Thymus (tissue), 11 donors: Measurements from ENCODE around the gene CTBP2. TPM values are rescaled to one million over a fixed set of nuclear protein-coding genes. Genes with fewer than 3 reads are reported as not detected.

Experiments used
- DNase-seq, 9 donors: peaks; one replicate each; pipeline ENCODE4 v3.0.0-alpha.2; 2013; ENCODE audit warnings: low spot score in 9 of 9, low read depth in 6 of 9, missing footprints in 1 of 9
- H3K27ac ChIP-seq, 2 donors: one replicate each; pipeline ENCODE4 v1.5.1; 2013; ENCODE audit warnings: control low read depth in 1 of 2, low read depth in 1 of 2, low read length in 1 of 2, mild to moderate bottlenecking in 1 of 2, moderate library complexity in 1 of 2
- H3K27me3 ChIP-seq, 2 donors: one replicate each; pipeline ENCODE4 v1.5.1; 2013; ENCODE audit warnings: low read length in 1 of 2; ENCODE audit not compliant: control insufficient read depth in 2 of 2, insufficient read depth in 1 of 2
- H3K36me3 ChIP-seq, 2 donors: one replicate each; pipeline ENCODE4 v1.5.1; 2013; ENCODE audit warnings: low read length in 1 of 2, mild to moderate bottlenecking in 1 of 2, moderate library complexity in 1 of 2; ENCODE audit not compliant: control insufficient read depth in 2 of 2, insufficient read depth in 2 of 2
- H3K4me1 ChIP-seq, 2 donors: one replicate each; pipeline ENCODE4 v1.5.1; 2013; ENCODE audit warnings: low read length in 2 of 2; ENCODE audit not compliant: control insufficient read depth in 2 of 2, insufficient read depth in 2 of 2
- H3K4me3 ChIP-seq, 2 donors: one replicate each; pipeline ENCODE4 v1.5.1; 2013; ENCODE audit warnings: low read length in 2 of 2, control low read depth in 1 of 2, mild to moderate bottlenecking in 1 of 2
- H3K9me3 ChIP-seq, 2 donors: one replicate each; pipeline ENCODE4 v1.5.1; 2013; ENCODE audit warnings: low read length in 1 of 2, mild to moderate bottlenecking in 1 of 2; ENCODE audit not compliant: control insufficient read depth in 2 of 2, insufficient read depth in 1 of 2
- WGBS: extraction: QIAGEN DNeasy Blood & Tissue Kit; methylation state at CpG from one replicate; pipeline ENCODE4 v1.1.7; 2013; 5-methylcytosine and 5-hydroxymethylcytosine counted together
- polyA plus RNA-seq: library from polyadenylated mRNA; stranded (reverse); fragments of 200-250 nt; gene quantifications from one replicate; pipeline ENCODE4 v1.2.3, GENCODE V29; 2013
- total RNA-seq: library from RNA; stranded (reverse); fragments of 120-200 nt; gene quantifications from one replicate; pipeline ENCODE4 v1.2.4, GENCODE V29; 2013
- donor health status: healthy.

CTBP2 gene
- total and polyA plus RNA-seq, 2 donors, result 7.1 to 14.6 TPM

GRCh38 chr10:125172694-125173093 is 12.3 kb upstream of the CTBP2 start:
- Histone ChIP-seq H3K27ac (no peak overlapping the region), H3K4me1 (no peaks in the 10 kb centered on the region), H3K4me3 (no peak overlapping the region), H3K36me3 (no peaks in the 10 kb centered on the region), H3K9me3 (no peaks in the 10 kb centered on the region), H3K27me3 (peaks cover 0 to 14% of the 10 kb centered on the region in 2 donors)
- WGBS, result 98% methylated on average over 9 of the region's 9 CpGs
- DNase-seq, result no peak

- no peak for DNase-seq
- no peak overlapping the region for H3K27ac ChIP-seq
- 94% methylated on average over 12 of the region's 12 CpGs for WGBS
- no peaks in the 10 kb centered on the region for H3K4me1 ChIP-seq
- H3K9me3 ChIP-seq, result no peaks in the 10 kb centered on the region
- H3K36me3 ChIP-seq, result no peaks in the 10 kb centered on the region
- peaks cover 0 to 14% of the 10 kb centered on the region in 2 donors for H3K27me3 ChIP-seq
- no peak overlapping the region for H3K4me3 ChIP-seq
Observed at GRCh38 chr10:125171402-125172306, 11.3 kb upstream of the CTBP2 start.

- Histone ChIP-seq H3K27me3 (peaks cover 0 to 12% of the 10 kb centered on the region in 2 donors), H3K4me3 (no peak overlapping the region), H3K27ac (no peak overlapping the region), H3K36me3 (no peaks in the 10 kb centered on the region), H3K4me1 (no peaks in the 10 kb centered on the region), H3K9me3 (no peaks in the 10 kb centered on the region)
- DNase-seq, result no peak
- WGBS, result 95% methylated on average over 5 of the region's 5 CpGs
Observed at GRCh38 chr10:125169915-125170314, 9.6 kb upstream of the CTBP2 start.

DNA sequence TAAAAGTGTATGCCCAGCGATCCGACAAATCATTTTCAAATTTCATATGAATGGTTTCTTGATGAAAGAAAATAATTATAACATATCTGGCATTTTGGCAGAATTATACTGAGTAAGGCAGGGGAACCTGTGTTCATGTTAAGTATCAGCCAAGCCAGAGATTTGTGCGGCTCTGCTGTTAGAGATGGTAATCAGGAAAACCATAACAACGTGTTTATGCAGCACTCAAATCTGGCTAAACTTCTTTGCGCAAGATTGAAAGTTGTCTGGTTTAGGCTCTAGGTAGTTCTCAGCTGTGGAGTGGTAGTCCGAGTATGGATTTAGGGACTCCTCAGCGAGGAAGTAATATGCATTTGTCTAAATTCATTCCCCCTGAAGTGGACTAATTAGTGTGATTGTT is 8.9 kb upstream of the CTBP2 start:
- no peaks in the 10 kb centered on the region for H3K4me1 ChIP-seq
- no peaks in the 10 kb centered on the region for H3K9me3 ChIP-seq
- H3K4me3 ChIP-seq, result no peak overlapping the region
- H3K27me3 ChIP-seq, result peaks cover 0 to 7% of the 10 kb centered on the region in 2 donors
- 92% methylated on average over 7 of the region's 7 CpGs for WGBS
- DNase-seq, result no peak
- no peak overlapping the region for H3K27ac ChIP-seq
- no peaks in the 10 kb centered on the region for H3K36me3 ChIP-seq

GRCh38 chr10:125166658-125167057 is 6.3 kb upstream of the CTBP2 start:
- H3K27ac ChIP-seq, result no peak overlapping the region
- no peak overlapping the region for H3K4me3 ChIP-seq
- H3K4me1 ChIP-seq, result no peaks in the 10 kb centered on the region
- H3K36me3 ChIP-seq, result no peaks in the 10 kb centered on the region
- H3K9me3 ChIP-seq, result peaks cover 0 to 7% of the 10 kb centered on the region in 2 donors
- peaks cover 17 to 28% of the 10 kb centered on the region in 2 donors for H3K27me3 ChIP-seq
- DNase-seq, result no peak
- WGBS, result 98% methylated on average over 12 of the region's 12 CpGs

GRCh38 chr10:125165584-125166573 is 5.5 kb upstream of the CTBP2 start:
- Histone ChIP-seq H3K27me3 (peaks cover 25 to 35% of the 10 kb centered on the region in 2 donors), H3K4me1 (peaks cover 0 to 1% of the 10 kb centered on the region in 2 donors), H3K9me3 (peaks cover 0 to 7% of the 10 kb centered on the region in 2 donors), H3K4me3 (no peak overlapping the region), H3K27ac (no peak overlapping the region), H3K36me3 (no peaks in the 10 kb centered on the region)
- WGBS, result 98% methylated on average over 16 of the region's 16 CpGs
- DNase-seq, result no peak

GRCh38 chr10:125164421-125164820 is 4.1 kb upstream of the CTBP2 start:
- Histone ChIP-seq H3K36me3 (no peaks in the 10 kb centered on the region), H3K27ac (no peak overlapping the region), H3K27me3 (peaks cover 35 to 44% of the 10 kb centered on the region in 2 donors), H3K4me1 (peaks cover 0 to 4% of the 10 kb centered on the region in 2 donors), H3K9me3 (peaks cover 0 to 7% of the 10 kb centered on the region in 2 donors), H3K4me3 (no peak overlapping the region)
- WGBS, result 97% methylated on average over 10 of the region's 10 CpGs
- DNase-seq, result no peak

DNA sequence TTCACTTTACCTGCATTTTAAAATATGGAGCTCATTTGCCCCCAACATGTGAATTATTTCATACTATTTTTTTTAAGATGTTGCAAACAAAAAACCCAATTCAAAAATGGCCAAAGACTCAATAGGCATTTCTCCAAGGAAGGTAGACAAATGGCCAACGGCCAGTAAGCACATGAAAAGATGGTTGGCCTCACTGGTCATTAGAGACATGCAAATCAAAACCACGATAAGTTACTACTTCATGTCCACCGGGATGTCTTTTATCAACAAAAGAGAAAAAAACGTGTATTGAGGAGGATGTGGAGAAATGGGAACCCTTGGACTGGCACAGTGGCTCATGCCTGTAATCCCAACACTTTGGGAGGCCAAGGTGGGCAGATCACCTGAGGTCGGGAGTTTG is 3.4 kb upstream of the CTBP2 start:
- H3K36me3 ChIP-seq, result no peaks in the 10 kb centered on the region
- WGBS, result 88% methylated on average over 5 of the region's 5 CpGs

More for the DNA sequence above, 3.4 kb upstream of the CTBP2 start:
- Histone ChIP-seq H3K4me3 (no peak overlapping the region), H3K4me1 (peaks cover 0 to 4% of the 10 kb centered on the region in 2 donors), H3K27ac (no peak overlapping the region), H3K9me3 (peaks cover 0 to 7% of the 10 kb centered on the region in 2 donors), H3K27me3 (peaks cover 41 to 45% of the 10 kb centered on the region in 2 donors)
- no peak for DNase-seq
